CD4-positive, alpha-beta T cell treated with Interleukin-21 for 1 hour (primary cell): ENCODE data around the gene SEPTIN1.
A peak's percentile ranks its signal among the peaks of the same experiment; 100 is the strongest.
"Not testable (repeated sequence)": the region's sequence is repeated elsewhere in the genome, so short reads cannot be mapped to it uniquely, and the experiment has no call there.

Source experiments
- DNase-seq: peaks from one replicate; pipeline ENCODE4 v3.0.0-alpha.2; 2020

Gene SEPTIN1

DNA sequence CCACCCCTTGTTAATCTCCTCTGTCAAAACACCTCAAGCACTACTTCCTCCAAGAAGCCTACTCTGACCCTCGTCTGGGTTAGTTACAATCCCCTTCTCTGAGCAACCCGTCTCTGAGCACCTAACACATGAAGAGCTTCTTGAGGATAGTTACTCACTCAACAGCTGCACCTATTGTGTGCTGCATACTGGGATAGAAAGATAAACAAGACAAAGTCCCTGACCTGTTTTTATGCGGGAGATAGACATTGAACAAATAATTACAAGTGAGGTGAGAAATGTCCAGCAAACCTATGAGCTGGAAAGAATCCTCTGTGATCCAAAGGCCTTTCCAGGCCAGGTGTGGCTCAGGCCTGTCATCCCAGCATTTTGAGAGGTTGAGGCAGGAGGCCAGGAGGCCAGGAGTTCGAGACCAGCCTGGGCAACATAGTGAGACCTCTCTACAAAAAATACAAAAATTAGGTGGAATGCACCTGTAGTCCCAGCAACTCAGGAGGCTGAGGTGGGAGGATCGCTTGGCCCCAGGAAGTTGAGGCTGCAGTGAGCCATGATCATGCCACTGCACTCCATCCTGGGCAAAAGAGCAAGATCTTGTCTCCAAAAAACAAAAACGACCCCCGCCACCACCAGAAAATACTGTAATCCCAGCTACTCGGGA, 19.5 kb upstream of the SEPTIN1 start:
- no peak for DNase-seq

- DNase-seq, result no peak
Measured at GRCh38 chr16:30399435-30400186, 17.2 kb upstream of the SEPTIN1 start.

DNA sequence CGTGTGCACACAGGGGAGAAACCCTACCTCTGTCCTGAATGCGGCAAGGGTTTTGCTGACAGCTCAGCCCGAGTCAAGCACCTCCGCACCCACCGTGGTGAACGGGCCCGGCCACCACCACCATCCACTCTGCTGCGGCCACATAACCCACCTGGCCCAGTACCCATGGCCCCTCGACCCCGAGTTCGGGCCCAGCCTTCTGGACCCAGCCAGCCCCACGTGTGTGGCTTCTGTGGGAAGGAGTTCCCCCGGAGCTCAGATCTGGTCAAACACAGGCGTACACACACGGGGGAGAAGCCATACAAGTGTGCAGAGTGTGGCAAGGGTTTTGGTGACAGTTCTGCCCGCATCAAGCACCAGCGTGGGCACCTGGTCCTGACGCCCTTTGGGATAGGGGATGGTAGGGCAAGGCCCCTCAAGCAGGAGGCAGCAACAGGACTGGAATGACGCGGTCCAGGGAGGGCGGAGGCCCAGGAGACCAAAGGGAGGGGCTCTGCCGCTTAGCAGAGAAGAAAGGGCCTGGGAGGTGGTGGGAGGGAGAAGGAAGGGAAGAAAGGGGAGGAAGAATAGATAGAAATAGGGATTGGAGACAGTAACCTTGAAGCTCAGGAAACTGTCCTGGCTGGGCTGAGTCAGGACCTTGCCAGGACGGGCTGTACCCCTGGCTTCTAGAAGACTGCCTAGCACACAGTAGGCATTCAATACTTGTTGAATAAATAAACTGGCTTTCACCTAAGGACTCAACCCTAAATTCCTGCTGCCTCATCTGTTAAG, 16.5 kb upstream of the SEPTIN1 start:
- no peak for DNase-seq

DNA sequence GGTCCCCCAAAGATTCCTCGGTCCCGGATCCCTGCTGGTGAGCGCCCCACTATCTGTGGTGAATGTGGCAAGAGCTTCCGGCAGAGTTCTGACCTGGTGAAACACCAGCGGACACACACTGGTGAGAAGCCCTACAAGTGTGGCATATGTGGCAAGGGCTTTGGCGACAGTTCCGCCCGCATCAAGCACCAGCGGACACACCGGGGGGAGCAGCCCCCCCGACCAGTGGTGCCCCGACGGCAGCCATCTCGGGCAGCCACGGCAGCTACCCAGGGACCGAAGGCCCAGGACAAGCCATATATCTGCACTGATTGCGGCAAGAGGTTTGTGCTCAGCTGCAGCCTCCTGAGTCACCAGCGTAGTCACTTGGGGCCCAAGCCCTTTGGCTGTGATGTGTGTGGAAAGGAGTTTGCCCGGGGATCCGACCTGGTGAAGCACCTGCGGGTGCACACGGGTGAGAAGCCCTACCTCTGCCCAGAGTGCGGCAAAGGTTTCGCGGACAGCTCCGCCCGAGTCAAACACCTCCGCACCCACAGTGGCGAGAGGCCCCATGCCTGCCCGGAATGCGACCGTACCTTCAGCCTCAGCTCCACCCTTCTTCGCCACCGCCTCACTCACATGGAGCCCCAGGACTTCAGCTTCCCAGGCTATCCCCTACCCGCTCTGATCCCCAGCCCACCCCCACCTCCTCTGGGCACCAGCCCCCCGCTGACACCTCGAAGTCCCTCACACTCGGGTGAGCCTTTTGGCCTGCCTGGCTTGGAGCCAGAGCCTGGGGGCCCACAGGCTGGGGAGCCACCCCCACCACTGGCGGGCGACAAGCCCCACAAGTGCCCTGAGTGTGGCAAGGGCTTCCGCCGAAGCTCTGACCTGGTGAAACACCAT, 15.7 kb upstream of the SEPTIN1 start:
- no peak for DNase-seq

- DNase-seq, result no peak
Measured at GRCh38 chr16:30397056-30397455, 14.7 kb upstream of the SEPTIN1 start.

DNA sequence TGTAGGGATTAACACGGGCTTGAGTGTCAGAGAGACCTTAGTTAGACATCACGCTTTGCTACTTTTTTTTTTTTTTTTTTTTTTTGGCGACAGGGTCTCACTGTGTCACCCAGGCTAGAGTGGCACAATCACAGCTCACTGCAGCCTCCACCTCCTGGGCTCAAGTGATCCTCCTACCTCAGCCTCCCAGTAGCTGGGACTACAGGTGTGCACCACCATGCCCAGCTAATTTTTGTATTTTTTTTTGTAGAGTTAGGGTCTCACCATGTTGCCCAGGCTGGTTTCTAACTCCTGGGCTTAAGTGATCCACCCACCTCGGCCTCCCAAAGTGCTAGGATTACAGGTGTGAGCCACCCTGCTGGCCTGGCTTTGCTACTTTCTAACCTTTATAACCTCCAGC, 14.3 kb upstream of the SEPTIN1 start:
- DNase-seq, result not testable (repeated sequence)

DNA sequence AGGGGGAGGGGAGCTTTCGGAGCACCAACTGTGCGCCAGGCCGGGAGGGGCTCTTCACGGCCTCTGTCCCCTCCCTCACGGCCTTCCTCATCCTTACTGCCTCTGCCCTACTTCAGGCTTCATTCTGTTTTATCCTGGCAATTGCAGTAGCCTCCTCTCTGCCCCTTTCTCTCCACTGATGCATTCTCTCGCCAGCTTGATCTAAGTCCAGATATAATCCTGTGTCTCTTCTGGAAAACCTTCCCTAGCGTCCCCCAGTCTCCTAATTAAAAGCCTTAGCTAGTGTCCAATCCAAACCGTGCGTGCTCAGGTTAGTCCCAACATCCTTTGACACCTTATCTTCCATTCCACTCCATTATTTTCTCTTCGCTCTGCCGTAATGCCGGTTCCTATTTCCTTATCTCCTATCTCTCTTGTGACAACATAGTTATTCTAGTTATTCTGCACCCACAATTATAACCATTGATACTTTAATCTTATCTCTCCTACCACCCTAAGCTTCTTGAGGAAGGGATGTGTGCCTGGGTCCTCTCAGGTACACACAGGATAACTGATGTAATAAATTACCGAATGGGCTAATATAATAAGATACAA, 13.7 kb upstream of the SEPTIN1 start:
- no peak for DNase-seq

- peak; percentile 62 for DNase-seq
Measured at GRCh38 chr16:30395155-30395991, 13.0 kb upstream of the SEPTIN1 start, which contains the start of gene ZNF48. Gene ZNF48 (plus strand): TSS chr16:30395420. CDS start chr16:30395795, 375 bp downstream.

DNA sequence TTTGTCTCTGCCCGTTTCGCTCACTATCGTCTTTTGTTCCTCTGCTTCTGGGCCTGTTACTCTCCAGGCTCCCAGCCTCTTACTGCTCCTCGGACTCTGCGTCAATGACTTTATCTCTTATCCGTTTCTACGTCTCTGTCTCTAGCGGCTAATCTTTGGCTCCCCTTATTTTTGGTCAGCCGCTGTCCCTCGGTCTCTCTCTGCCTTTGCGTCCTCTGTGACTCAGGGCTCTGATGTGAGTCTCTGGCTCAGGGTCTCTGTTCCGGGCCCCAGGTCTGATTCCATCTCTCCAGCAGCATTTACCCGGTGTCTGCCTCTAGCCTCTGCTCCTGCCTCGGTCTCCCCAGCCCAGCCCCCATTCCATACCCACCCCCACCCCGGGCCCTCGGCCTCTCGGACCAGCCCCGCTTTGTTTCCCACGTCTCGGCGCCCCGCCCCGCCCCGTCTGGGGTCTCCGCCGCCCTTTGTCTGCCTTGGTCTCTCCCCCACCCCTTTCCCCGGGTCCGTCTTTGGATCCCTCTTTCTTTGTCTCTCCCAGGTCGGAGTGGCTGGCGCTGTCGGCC, 12.3 kb upstream of the SEPTIN1 start:
- no peak for DNase-seq

DNA sequence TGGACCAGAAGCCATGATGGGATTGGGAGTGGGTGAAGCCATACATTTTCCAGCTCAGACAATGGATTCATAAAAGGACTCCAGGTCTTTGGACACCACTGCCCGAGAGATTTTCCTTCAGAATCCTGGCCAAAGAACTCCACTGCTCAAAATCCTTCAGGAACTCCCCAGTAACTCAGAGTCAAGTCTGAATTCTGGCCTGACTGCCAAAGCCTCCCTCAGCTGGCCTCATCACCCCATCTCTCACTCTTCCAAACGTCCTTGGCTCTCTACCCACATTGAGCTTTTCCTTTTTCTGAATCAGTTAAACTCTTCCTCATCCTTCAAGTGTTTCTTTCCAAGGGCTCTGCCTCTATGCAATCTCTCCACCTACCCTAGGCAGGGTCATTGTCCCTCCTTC, 1.2 kb upstream of the SEPTIN1 start:
- DNase-seq, result no peak

GRCh38 chr16:30381291-30382041, 895 bp downstream of the SEPTIN1 start:
- DNase-seq, result peak; percentile 48

- no peak for DNase-seq
Measured at GRCh38 chr16:30380803-30381208, 1.6 kb downstream of the SEPTIN1 start.

DNA sequence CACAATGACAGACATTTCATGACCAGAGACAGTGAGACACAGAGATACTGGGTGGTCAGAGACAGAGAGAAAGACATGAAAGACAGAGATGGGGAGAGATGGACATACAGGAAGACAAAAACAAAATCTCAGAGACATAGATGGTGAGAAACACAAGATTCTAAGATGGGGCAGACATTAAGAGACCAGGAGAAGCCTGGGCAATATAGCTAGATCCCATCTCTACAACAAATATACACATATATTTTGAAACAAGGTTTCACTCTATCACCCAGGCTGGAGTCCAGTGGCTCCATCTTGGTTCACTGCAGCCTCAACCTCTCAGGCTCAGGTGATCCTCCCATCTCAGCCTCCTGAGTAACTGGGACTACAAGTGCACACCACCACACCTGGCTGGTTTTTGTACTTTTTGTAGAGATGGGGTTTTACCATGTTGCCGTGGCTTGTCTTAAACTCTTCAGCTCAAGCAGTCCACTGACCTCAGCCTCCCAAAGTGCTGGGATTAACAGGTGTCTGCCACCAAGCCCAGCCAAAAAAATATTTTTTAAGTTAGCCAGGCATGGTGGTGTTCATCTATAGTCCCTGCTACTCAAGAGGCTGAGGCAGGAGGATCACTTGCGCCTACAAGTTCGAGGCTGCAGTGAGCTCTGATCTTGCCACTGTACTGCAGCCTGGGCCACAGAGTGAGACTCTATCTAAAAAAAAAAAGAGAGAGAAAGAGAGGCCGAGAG, 2.1 kb downstream of the SEPTIN1 start:
- no peak for DNase-seq

DNA sequence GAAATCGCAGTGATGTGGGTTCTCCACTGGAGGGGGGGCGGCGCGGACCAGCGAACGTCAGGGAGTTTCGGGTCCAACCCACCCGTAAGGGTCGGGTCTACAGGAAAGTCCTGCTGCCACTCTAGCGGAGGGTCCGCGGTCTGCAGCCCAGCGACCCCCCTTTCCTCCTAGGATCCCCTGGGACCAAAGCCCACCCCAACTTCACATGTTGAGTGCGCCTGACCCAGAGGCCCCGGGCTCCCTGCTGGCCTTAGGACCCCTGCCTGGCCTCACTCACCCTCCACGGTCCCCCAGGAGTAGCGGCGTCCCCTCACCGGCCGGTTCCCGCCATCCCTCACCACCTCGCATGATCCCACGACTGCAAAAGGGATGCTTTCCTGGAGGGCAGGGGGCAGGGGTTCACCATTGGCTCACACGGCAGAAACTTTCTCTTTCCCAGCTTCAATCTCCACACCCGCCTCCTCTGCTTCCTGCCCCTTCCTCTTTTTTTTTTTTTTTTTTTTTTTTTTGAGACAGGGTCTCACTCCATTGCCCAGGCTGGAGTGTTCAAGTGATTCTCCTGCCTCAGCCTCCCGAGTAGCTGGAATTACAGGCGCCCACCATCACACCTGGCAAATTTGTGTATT, 3.1 kb downstream of the SEPTIN1 start:
- DNase-seq, result no peak

GRCh38 chr16:30378236-30379157, 3.9 kb downstream of the SEPTIN1 start:
- DNase-seq, result peak; percentile 99

- DNase-seq, result peak; percentile 92
Measured at GRCh38 chr16:30377812-30378235, 4.5 kb downstream of the SEPTIN1 start.

- no peak for DNase-seq
Measured at GRCh38 chr16:30377050-30377811, 5.1 kb downstream of the SEPTIN1 start.
